SK-N-MC (cell line): ENCODE results near the gene CCDC88B.

Experiments
- EZH2 ChIP-seq: fragments of 200-600 bp; sonication (generic); IDR thresholded peaks from one replicate; pipeline ENCODE4 v1.6.1; 2017; ENCODE audit warnings: antibody characterized with exemption
- FOXP2 ChIP-seq: optimal IDR thresholded peaks from 2 replicates; pipeline ENCODE3; 2011; ENCODE audit warnings: mild to moderate bottlenecking, moderate library complexity; ENCODE audit not compliant: insufficient read depth; ENCODE audit errors: extremely low read length, control extremely low read depth
- POLR2AphosphoS5 ChIP-seq: IDR thresholded peaks from 2 replicates; pipeline ENCODE4 v1.6.1; 2012; ENCODE audit warnings: mild to moderate bottlenecking, low read depth, low read length, borderline replicate concordance

GRCh38 chr11:64400667-64401066 lies 60.7 kb downstream of the CCDC88B start:
- TF ChIP-seq POLR2AphosphoS5 (no peak), EZH2 (no peak), FOXP2 (no peak)
